HG03064 (cell line): ENCODE data around the gene HBQ1.
"Not testable (repeated sequence)": the region's sequence is repeated elsewhere in the genome, so short reads cannot be mapped to it uniquely, and the experiment has no call there.

Experiments
- ATAC-seq: cut with Tn5 transposase; IDR thresholded peaks from one replicate; pipeline ENCODE4 v1.9.1; 2021; ENCODE audit warnings: low read depth; ENCODE audit not compliant: unreplicated experiment

Gene HBQ1

GRCh38 chr16:194516-194915, 14.3 kb downstream of the HBQ1 start:
- ATAC-seq = no peak

- no peak for ATAC-seq
Measured at GRCh38 chr16:200388-200787, 20.1 kb downstream of the HBQ1 start.

- no peak for ATAC-seq
Measured at GRCh38 chr16:203246-203645, 23.0 kb downstream of the HBQ1 start.

- not testable (repeated sequence) for ATAC-seq
Measured at GRCh38 chr16:204046-204445, 23.8 kb downstream of the HBQ1 start.

GRCh38 chr16:209359-209758, 29.1 kb downstream of the HBQ1 start:
- not testable (repeated sequence) for ATAC-seq

- ATAC-seq = not testable (repeated sequence)
Measured at GRCh38 chr16:211631-212180, 31.4 kb downstream of the HBQ1 start.

GRCh38 chr16:212999-213398, 32.7 kb downstream of the HBQ1 start:
- ATAC-seq = no peak

GRCh38 chr16:220021-220420, 39.8 kb downstream of the HBQ1 start:
- ATAC-seq = no peak

GRCh38 chr16:228151-228851, 48.0 kb downstream of the HBQ1 start:
- no peak for ATAC-seq

GRCh38 chr16:228852-229730, 48.8 kb downstream of the HBQ1 start, which contains the start of gene LUC7L:
LUC7L (minus strand) TSS chr16:229449; CDS start chr16:229339, 110 bp downstream.
- peak; percentile 74 for ATAC-seq

GRCh38 chr16:229731-230281, 49.5 kb downstream of the HBQ1 start:
- ATAC-seq = no peak

GRCh38 chr16:230351-230750, 50.1 kb downstream of the HBQ1 start:
- ATAC-seq = not testable (repeated sequence)
